Erythroblast (primary cell): ENCODE measurements around the gene TXNL4A.

Source experiments
- GATA1 ChIP-seq: IDR thresholded peaks from 2 replicates; pipeline ENCODE4 v1.6.1; 2011; ENCODE audit warnings: low read depth, mild to moderate bottlenecking, control low read depth, low read length, moderate library complexity
- POLR2A ChIP-seq: IDR thresholded peaks from 2 replicates; pipeline ENCODE4 v1.6.1; 2011; ENCODE audit warnings: mild to moderate bottlenecking, low read length

DNA sequence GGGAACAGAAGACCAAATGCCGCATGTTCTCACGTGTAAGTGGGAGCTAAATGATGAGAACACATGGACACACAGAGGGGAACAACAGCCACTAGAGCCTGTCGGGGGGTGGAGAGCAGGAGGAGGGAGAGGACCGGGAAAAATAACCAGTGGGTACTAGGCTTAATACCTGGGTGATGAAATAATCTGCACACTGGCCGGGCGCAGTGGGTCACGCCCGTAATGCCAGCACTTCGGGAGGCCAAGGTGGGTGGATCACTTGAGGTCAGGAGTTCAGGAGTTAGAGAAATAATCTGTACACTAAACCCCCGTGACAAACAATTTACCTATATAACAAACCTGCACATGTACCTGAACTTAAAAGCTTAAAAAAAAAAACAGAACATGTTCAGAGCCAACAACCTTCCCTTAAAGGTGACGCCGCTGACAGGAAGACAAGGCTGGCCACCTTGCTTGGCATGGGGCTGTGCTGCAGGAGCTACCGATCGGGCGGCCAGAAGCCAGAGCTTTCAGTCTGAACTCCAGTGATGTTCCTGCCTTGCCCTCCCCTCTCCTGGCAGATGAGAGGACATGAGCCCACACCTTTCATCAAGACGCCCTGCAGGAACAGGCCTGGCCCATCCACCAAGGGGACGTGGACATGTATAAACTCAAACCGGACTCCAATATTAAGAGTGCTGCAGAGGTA, 48.1 kb downstream of the TXNL4A start:
- no peak for TF ChIP-seq POLR2A
- no peak for TF ChIP-seq GATA1
